Naive thymus-derived CD8-positive, alpha-beta T cell (primary cell): ENCODE results near the gene FOXJ2. TPM values are rescaled to one million over a fixed set of nuclear protein-coding genes. Genes with fewer than 3 reads are reported as not detected.

ENCODE experiments used
- ATAC-seq, 2 donors: fragments of 150-1000 bp; cut with Tn5 transposase in 1 of 2; sonication (Bioruptor Pico), chemical (Tn5 transposase) in 1 of 2; 1 replicate in 1 of 2; 2 replicates in 1 of 2; pipeline ENCODE4 v1.10.0; 2021; ENCODE audit warnings: mild to moderate bottlenecking in 2 of 2, moderate library complexity in 2 of 2
- POLR2A ChIA-PET: fragments of 350-600 bp; sonication (Branson Sonifier 250); formaldehyde crosslinking; loops from one replicate; lab custom pipeline; 2021; ENCODE audit warnings: antibody characterized with exemption; lab: Charles Lee
- DNase-seq, 10 donors: peaks; one replicate each; pipeline versions ENCODE4 v3.0.0 to v3.0.0-alpha.2; 2020 to 2022
- H3K27ac Mint-ChIP-seq, 10 donors: one replicate each; pipeline ENCODE4 v1.8.0; 2020 to 2022; ENCODE audit warnings: mild to moderate bottlenecking in 10 of 10, mixed read lengths in 10 of 10, moderate library complexity in 4 of 10, inconsistent platforms in 1 of 10
- H3K27me3 Mint-ChIP-seq, 5 donors: one replicate each; pipeline ENCODE4 v1.8.0; 2021 to 2022; ENCODE audit warnings: mixed read lengths in 5 of 5
- H3K36me3 Mint-ChIP-seq, 3 donors: one replicate each; pipeline ENCODE4 v1.8.0; 2020 to 2022; ENCODE audit warnings: mixed read lengths in 3 of 3, mild to moderate bottlenecking in 2 of 3, inconsistent platforms in 1 of 3
- H3K4me1 Mint-ChIP-seq, 4 donors: one replicate each; pipeline ENCODE4 v1.8.0; 2021 to 2022; ENCODE audit warnings: mixed read lengths in 4 of 4
- H3K4me3 Mint-ChIP-seq, 10 donors: one replicate each; pipeline ENCODE4 v1.8.0; 2020 to 2022; ENCODE audit warnings: mild to moderate bottlenecking in 10 of 10, mixed read lengths in 10 of 10, moderate library complexity in 6 of 10, inconsistent platforms in 1 of 10
- H3K9me3 Mint-ChIP-seq, 9 donors: one replicate each; pipeline ENCODE4 v1.8.0; 2020 to 2022; ENCODE audit warnings: mixed read lengths in 9 of 9, mild to moderate bottlenecking in 3 of 9, inconsistent platforms in 1 of 9, moderate library complexity in 1 of 9
- polyA plus RNA-seq, 3 donors: library from polyadenylated mRNA; unstranded; fragments of 300-500 nt; fragmentation: Illumina TruSeq; gene quantifications; one replicate each; pipeline ENCODE4 v1.2.3, GENCODE V29; 2021
- total RNA-seq, 8 experiments: library from RNA in 2 of 8; stranded (reverse) in 2 of 8; gene quantifications; one replicate each; pipeline ENCODE4 v1.2.3 and lab custom pipeline; 2021 to 2026

The FOXJ2 gene
- total and polyA plus RNA-seq, 5 experiments from 2014 or later, result 6.7 to 27.1 (median 14.4) TPM

- no peak for ATAC-seq
- Mint-ChIP-seq H3K4me3 (peak overlapping the region in 1 of 10 donors; percentile 79), H3K4me1 (peaks cover 17 to 60% (median 34%) of the 10 kb centered on the region in 4 donors)
Observed at GRCh38 chr12:8089716-8090115, 57.2 kb downstream of the FOXJ2 start.

GRCh38 chr12:8093291-8093690 lies 60.8 kb downstream of the FOXJ2 start:
- peaks cover 10 to 41% (median 22%) of the 10 kb centered on the region in 4 donors for H3K4me1 Mint-ChIP-seq
- no peaks in the 10 kb centered on the region for H3K27me3 Mint-ChIP-seq
- H3K9me3 Mint-ChIP-seq, result no peaks in the 10 kb centered on the region
- DNase-seq (no peak), ATAC-seq (no peak)
- H3K27ac Mint-ChIP-seq, result peak overlapping the region in 2 of 10 donors; percentile 40 to 53
- H3K4me3 Mint-ChIP-seq, result no peak overlapping the region
- H3K36me3 Mint-ChIP-seq, result peaks cover 22 to 80% (median 44%) of the 10 kb centered on the region in 3 donors
- POLR2A ChIA-PET, result interaction anchor here (0.6 to 1.0 kb wide), 2 partner anchors 11 to 138 kb away, joined by 3 to 4 read pairs; partner anchors contain the start of gene NECAP1

More at GRCh38 chr12:8089716-8090115, 57.2 kb downstream of the FOXJ2 start:
- Mint-ChIP-seq H3K9me3 (no peaks in the 10 kb centered on the region), H3K27me3 (no peaks in the 10 kb centered on the region), H3K27ac (peak overlapping the region in 9 of 10 donors; percentile 52 to 82 (median 74)), H3K36me3 (peaks cover 7 to 61% (median 30%) of the 10 kb centered on the region in 3 donors)
- POLR2A ChIA-PET, result no interaction called here
- DNase-seq, result no peak

DNA sequence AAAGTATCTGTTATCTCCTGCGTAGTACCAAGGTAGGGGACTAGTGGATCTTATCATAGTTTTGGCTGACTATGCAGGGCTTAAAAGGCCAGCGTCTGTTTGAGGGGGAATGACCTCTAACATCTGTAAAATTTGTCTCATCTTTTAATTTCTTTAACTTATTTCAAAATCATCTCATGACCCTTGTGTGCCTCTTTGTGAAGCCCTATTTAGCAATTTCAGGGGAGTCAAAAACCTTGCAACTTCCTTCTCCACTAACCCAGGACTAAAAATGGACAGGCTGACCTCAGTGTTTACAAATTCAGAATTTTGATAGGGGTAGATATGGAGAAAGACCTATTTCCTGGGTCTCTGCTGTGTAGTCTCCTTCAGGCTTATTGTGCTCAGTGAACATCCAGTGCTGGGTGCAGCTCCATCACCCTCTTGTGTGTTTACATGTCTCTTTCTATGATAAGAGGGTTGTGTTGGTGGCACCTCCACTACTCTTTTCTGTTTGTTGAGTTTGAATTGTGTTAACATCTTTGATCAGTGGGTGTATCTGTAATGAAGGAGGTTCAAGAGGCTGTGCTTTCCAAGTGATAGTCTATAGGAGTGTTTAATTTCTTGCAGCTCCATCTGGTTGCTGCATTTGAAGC lies 63.9 kb downstream of the FOXJ2 start:
- POLR2A ChIA-PET, result interaction anchor here (0.6 kb wide), 1 partner anchor 166 kb away, joined by 6 read pairs; no protein-coding TSS in a partner anchor
- H3K27me3 Mint-ChIP-seq, result no peaks in the 10 kb centered on the region
- ATAC-seq (no peak), DNase-seq (no peak)
- no peak overlapping the region for H3K4me3 Mint-ChIP-seq
- peak overlapping the region in 8 of 10 donors; percentile 5 to 72 (median 34) for H3K27ac Mint-ChIP-seq
- no peaks in the 10 kb centered on the region for H3K9me3 Mint-ChIP-seq
- peaks cover 7 to 16% (median 12%) of the 10 kb centered on the region in 4 donors for H3K4me1 Mint-ChIP-seq
- H3K36me3 Mint-ChIP-seq, result peaks cover 22 to 88% (median 35%) of the 10 kb centered on the region in 3 donors

DNA sequence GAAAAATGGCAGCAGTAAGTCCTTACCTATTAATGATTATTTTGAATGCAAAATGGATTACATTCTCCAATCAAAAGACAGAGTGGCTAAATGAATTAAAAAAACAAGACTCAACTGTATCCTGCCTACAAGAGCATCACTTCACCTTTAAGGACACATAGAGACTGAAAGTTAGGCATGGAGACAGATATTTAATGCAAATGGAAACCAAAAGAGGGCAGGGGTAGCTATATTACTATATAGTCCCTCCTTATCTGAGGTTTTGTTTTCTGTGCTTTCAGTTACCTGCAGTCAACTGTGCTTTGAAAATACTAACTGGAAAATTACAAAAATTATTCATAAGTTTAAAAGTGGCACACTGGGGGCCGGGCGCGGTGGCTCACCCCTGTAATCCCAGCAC lies 66.7 kb downstream of the FOXJ2 start:
- Mint-ChIP-seq H3K27me3 (no peaks in the 10 kb centered on the region), H3K27ac (peak overlapping the region in 3 of 10 donors; percentile 5 to 11 (median 5)), H3K4me1 (peaks cover 7 to 14% (median 8%) of the 10 kb centered on the region in 4 donors), H3K36me3 (peaks cover 17 to 66% (median 25%) of the 10 kb centered on the region in 3 donors), H3K4me3 (no peak overlapping the region), H3K9me3 (no peaks in the 10 kb centered on the region)
- ATAC-seq (peak in 1 of 2 donors; percentile 20), DNase-seq (no peak)
- POLR2A ChIA-PET, result no interaction called here

Other genes starting within 250 kb of the FOXJ2 start
- gene NANOG, start 243.3 kb upstream of the FOXJ2 start, total RNA-seq, result not detected
- under 1 TPM in 1 of 3 donors, not detected in 2; 0.02 TPM for gene NANOG, start 243.3 kb upstream of the FOXJ2 start, polyA plus RNA-seq
- gene SLC2A14, start 159.8 kb upstream of the FOXJ2 start, total RNA-seq, result not detected
- gene SLC2A14, start 159.8 kb upstream of the FOXJ2 start, polyA plus RNA-seq, result under 1 TPM in 1 of 3 donors, not detected in 2; 0.67 TPM
- 100 to 1,000 TPM; 108 to 115 TPM for gene SLC2A3, start 96.5 kb upstream of the FOXJ2 start, total RNA-seq
- gene SLC2A3, start 96.5 kb upstream of the FOXJ2 start, polyA plus RNA-seq, result 10 to 100 TPM; 47.6 to 88.0 (median 71.8) TPM
- 1 to 10 TPM; 1.5 to 2.0 TPM for gene C3AR1, start 33.6 kb downstream of the FOXJ2 start, total RNA-seq
- 1 to 10 TPM in 2 of 3 donors, under 1 TPM in 1; 0.09 to 6.5 (median 2.7) TPM for gene C3AR1, start 33.6 kb downstream of the FOXJ2 start, polyA plus RNA-seq
- 10 to 100 TPM; 59.8 to 67.9 TPM for gene NECAP1, start 49.6 kb downstream of the FOXJ2 start, total RNA-seq
- gene NECAP1, start 49.6 kb downstream of the FOXJ2 start, polyA plus RNA-seq, result 10 to 100 TPM; 20.4 to 26.0 (median 24.9) TPM
- gene CLEC4A, start 90.9 kb downstream of the FOXJ2 start, total RNA-seq, result 1 to 10 TPM; 1.4 to 2.9 TPM
- under 1 TPM; 0.39 to 0.82 (median 0.60) TPM for gene CLEC4A, start 90.9 kb downstream of the FOXJ2 start, polyA plus RNA-seq
- not detected for gene ZNF705A, start 124.3 kb downstream of the FOXJ2 start, total RNA-seq
- gene ZNF705A, start 124.3 kb downstream of the FOXJ2 start, polyA plus RNA-seq, result not detected
- gene FAM90A1, start 194.9 kb downstream of the FOXJ2 start, total RNA-seq, result not detected
- under 1 TPM in 1 of 3 donors, not detected in 2; 0.22 TPM for gene FAM90A1, start 194.9 kb downstream of the FOXJ2 start, polyA plus RNA-seq